Endothelial cell (in vitro differentiated cells): Measurements from ENCODE around the gene CAST. TPM values are rescaled to one million over a fixed set of nuclear protein-coding genes. Genes with fewer than 3 reads are reported as not detected.

Source experiments
- DNase-seq: peaks from one replicate; pipeline ENCODE4 v3.0.0; 2021; ENCODE audit warnings: low spot score
- H3K27ac Mint-ChIP-seq: one replicate; pipeline ENCODE4 v1.8.0; 2021; ENCODE audit warnings: mixed read lengths, inconsistent platforms; ENCODE audit not compliant: unreplicated experiment
- H3K27me3 Mint-ChIP-seq: one replicate; pipeline ENCODE4 v1.8.0; 2021; ENCODE audit warnings: mild to moderate bottlenecking, moderate library complexity, mixed read lengths, inconsistent platforms; ENCODE audit not compliant: unreplicated experiment
- H3K36me3 Mint-ChIP-seq: one replicate; pipeline ENCODE4 v1.8.0; 2021; ENCODE audit warnings: mild to moderate bottlenecking, low read depth, mixed read lengths, inconsistent platforms; ENCODE audit not compliant: unreplicated experiment
- H3K4me1 Mint-ChIP-seq: one replicate; pipeline ENCODE4 v1.8.0; 2021; ENCODE audit warnings: mild to moderate bottlenecking, mixed read lengths, inconsistent platforms; ENCODE audit not compliant: unreplicated experiment
- H3K4me3 Mint-ChIP-seq: one replicate; pipeline ENCODE4 v1.8.0; 2021; ENCODE audit warnings: mild to moderate bottlenecking, mixed read lengths, inconsistent platforms; ENCODE audit not compliant: unreplicated experiment
- H3K9me3 Mint-ChIP-seq: one replicate; pipeline ENCODE4 v1.8.0; 2021; ENCODE audit warnings: mixed read lengths, inconsistent platforms; ENCODE audit not compliant: unreplicated experiment
- total RNA-seq: library from RNA; stranded (reverse); fragmentation: NEBNext Ultra II Directional; extraction: Animal tissue kit (Norgen Biotek cat#: 25700); gene quantifications from one replicate; pipeline ENCODE4 v1.2.1, GENCODE V29; 2021; ENCODE audit not compliant: unreplicated experiment
- TF ChIP-seq, protein P1 (sequence below): fragments of 200-600 bp; sonication (generic); IDR thresholded peaks from one replicate; pipeline ENCODE4 v1.5.0; 2021; ENCODE audit warnings: antibody characterized with exemption; ENCODE audit not compliant: unreplicated experiment

CAST gene
- total RNA-seq, 1 donor from 2014 or later = 105 TPM

DNA sequence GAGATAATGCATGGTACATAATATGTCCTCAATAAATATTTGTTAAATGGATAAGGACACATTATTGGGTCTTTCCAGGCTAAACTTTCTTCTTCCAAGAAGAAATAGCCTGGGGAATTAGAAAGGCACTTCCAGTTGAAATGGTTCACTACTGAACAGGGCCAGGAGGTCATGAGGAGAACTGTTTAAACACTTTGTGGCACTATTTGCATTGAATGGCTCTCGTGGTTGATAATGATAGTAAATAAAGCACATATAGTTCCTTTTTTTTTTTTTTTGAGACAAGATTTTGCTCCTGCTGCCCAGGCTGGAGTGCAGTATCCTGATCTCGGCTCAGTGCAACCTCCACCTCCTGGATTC is 19.9 kb upstream of the CAST start:
- no peak for DNase-seq
- Mint-ChIP-seq H3K4me1 (no peaks in the 10 kb centered on the region), H3K36me3 (no peaks in the 10 kb centered on the region), H3K27me3 (no peaks in the 10 kb centered on the region), H3K9me3 (no peaks in the 10 kb centered on the region), H3K27ac (no peak overlapping the region), H3K4me3 (no peak overlapping the region)
- TF ChIP-seq, protein P1, sequence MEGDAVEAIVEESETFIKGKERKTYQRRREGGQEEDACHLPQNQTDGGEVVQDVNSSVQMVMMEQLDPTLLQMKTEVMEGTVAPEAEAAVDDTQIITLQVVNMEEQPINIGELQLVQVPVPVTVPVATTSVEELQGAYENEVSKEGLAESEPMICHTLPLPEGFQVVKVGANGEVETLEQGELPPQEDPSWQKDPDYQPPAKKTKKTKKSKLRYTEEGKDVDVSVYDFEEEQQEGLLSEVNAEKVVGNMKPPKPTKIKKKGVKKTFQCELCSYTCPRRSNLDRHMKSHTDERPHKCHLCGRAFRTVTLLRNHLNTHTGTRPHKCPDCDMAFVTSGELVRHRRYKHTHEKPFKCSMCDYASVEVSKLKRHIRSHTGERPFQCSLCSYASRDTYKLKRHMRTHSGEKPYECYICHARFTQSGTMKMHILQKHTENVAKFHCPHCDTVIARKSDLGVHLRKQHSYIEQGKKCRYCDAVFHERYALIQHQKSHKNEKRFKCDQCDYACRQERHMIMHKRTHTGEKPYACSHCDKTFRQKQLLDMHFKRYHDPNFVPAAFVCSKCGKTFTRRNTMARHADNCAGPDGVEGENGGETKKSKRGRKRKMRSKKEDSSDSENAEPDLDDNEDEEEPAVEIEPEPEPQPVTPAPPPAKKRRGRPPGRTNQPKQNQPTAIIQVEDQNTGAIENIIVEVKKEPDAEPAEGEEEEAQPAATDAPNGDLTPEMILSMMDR = no peak

DNA sequence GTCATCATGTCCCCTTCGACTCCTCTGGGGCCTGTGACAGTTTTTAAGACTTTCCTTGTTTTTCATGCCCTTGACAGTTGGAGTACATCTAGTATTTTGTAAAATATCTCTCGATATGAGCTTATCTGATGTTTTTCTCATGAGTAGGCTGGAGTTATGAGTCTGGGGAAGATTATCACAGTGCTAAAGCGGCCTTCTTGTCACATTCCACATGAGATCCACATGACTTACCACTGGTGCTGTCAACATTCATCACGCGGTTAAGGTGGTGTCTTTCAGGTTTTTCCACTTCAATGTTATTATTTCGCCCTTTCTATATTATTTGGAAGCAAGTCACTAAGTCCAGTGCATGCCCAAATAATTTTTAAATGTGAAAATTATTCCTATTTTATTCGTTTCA is 17.1 kb upstream of the CAST start:
- Mint-ChIP-seq H3K9me3 (no peaks in the 10 kb centered on the region), H3K27ac (no peak overlapping the region), H3K4me3 (no peak overlapping the region), H3K36me3 (no peaks in the 10 kb centered on the region), H3K4me1 (no peaks in the 10 kb centered on the region), H3K27me3 (peaks cover 3% of the 10 kb centered on the region)
- TF ChIP-seq, protein P1 = no peak
- DNase-seq = no peak

DNA sequence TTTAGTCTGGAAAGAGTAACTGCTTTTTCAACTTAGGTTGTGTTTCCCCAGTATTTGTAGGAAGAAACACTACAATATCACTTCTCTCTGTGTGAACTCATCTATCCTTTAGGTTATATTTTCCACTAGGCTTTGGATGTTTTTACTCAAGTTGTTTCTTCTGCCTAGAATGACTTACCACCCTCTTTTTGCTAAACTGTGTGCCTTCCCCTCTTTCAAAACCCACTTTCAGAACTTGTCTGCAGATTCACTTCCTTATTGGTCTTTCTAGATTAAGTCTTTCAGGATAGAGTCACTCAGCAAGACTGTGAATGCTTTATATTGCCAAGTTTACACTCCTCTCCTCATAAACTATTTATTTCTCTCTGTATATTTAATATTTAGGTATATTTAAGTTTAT is 14.2 kb upstream of the CAST start:
- no peak overlapping the region for H3K27ac Mint-ChIP-seq
- H3K9me3 Mint-ChIP-seq = no peaks in the 10 kb centered on the region
- H3K4me1 Mint-ChIP-seq = no peaks in the 10 kb centered on the region
- no peak for DNase-seq
- TF ChIP-seq, protein P1 = no peak
- H3K27me3 Mint-ChIP-seq = peaks cover 3% of the 10 kb centered on the region
- no peak overlapping the region for H3K4me3 Mint-ChIP-seq
- H3K36me3 Mint-ChIP-seq = no peaks in the 10 kb centered on the region

DNA sequence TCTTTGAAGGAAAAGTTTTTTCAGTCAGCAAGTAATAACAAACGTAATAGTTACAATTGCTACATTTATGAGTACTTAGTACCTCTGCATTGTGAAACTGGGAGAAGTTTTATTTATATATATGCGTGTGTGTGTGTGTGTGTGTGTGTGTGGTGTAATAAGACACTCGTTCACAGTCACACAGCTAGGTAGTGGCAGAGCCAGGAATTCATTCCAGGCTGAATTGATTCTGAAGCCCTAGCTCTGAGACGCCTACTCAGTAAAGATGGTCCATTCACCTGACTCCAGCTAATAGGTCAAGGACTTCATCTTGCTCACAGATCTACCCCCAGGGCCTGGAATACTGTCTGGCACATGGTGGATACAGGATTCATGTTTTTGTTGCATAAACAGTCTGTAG is 13.6 kb upstream of the CAST start:
- no peaks in the 10 kb centered on the region for H3K4me1 Mint-ChIP-seq
- DNase-seq = no peak
- no peak overlapping the region for H3K4me3 Mint-ChIP-seq
- H3K27ac Mint-ChIP-seq = no peak overlapping the region
- TF ChIP-seq, protein P1 = no peak
- peaks cover 3% of the 10 kb centered on the region for H3K27me3 Mint-ChIP-seq
- no peaks in the 10 kb centered on the region for H3K36me3 Mint-ChIP-seq
- no peaks in the 10 kb centered on the region for H3K9me3 Mint-ChIP-seq

DNA sequence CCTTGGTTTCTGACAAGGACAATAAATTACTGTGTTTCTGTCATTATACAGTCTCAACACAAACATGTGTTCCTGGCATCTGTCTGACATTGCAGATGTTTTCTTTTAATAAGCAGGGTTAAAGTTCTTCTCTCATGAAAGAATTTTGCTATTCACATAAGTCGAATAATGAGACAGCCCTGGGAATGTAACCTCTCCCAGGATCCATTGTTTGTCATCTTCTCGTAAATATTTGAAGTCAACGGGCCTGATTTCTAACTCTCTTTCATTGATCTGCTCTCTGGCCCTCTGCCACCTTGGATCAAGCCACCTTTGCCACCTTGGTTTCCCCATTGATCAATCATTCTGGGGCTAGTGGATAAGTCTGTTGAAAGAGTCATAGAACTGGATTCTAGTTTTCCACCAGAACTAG is 12.9 kb upstream of the CAST start:
- H3K4me1 Mint-ChIP-seq = no peaks in the 10 kb centered on the region

More for the DNA sequence above, 12.9 kb upstream of the CAST start:
- DNase-seq = no peak
- Mint-ChIP-seq H3K9me3 (no peaks in the 10 kb centered on the region), H3K27ac (no peak overlapping the region), H3K36me3 (no peaks in the 10 kb centered on the region), H3K27me3 (peaks cover 3% of the 10 kb centered on the region), H3K4me3 (no peak overlapping the region)
- TF ChIP-seq, protein P1 = no peak
